ENCODE measurements around the gene STEAP2. TPM values are rescaled to one million over a fixed set of nuclear protein-coding genes. Genes with fewer than 3 reads are reported as not detected.
"Not testable (repeated sequence)": the region's sequence is repeated elsewhere in the genome, so short reads cannot be mapped to it uniquely, and the experiment has no call there.

STEAP2 gene
- total RNA-seq, 1 donor from 2014 or later = 3.3 TPM

DNA sequence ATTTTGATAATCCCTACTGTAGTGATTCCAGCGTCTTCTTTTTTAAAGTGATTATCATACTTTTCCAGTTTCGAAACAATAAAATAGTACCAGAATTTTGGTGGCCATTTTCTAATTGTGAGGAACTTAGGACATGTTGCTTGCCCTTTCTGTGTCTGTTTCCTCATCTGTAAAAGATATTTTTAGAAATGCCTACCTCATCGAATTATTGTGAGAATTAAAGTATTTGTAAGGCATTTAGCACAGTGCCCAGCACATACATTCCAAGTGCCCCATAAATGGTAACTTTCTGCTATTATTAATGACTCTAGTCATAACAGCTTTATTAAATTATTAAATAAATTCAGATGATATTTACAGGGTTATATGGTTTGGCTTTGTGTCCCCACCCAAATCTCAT lies 37.2 kb downstream of the STEAP2 start:
- no peak for DNase-seq (ENCODE audit: extremely low spot score, unreplicated experiment)
- Mint-ChIP-seq H3K4me3 (no peak overlapping the region), H3K27me3 (peaks cover 24% of the 10 kb centered on the region), H3K4me1 (ENCODE audit: unreplicated experiment) (peaks cover 24% of the 10 kb centered on the region), H3K36me3 (no peaks in the 10 kb centered on the region), H3K9me3 (peaks cover 1% of the 10 kb centered on the region), H3K27ac (no peak overlapping the region)
- TF ChIP-seq, protein P1, sequence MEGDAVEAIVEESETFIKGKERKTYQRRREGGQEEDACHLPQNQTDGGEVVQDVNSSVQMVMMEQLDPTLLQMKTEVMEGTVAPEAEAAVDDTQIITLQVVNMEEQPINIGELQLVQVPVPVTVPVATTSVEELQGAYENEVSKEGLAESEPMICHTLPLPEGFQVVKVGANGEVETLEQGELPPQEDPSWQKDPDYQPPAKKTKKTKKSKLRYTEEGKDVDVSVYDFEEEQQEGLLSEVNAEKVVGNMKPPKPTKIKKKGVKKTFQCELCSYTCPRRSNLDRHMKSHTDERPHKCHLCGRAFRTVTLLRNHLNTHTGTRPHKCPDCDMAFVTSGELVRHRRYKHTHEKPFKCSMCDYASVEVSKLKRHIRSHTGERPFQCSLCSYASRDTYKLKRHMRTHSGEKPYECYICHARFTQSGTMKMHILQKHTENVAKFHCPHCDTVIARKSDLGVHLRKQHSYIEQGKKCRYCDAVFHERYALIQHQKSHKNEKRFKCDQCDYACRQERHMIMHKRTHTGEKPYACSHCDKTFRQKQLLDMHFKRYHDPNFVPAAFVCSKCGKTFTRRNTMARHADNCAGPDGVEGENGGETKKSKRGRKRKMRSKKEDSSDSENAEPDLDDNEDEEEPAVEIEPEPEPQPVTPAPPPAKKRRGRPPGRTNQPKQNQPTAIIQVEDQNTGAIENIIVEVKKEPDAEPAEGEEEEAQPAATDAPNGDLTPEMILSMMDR (conservative IDR thresholded peaks at IDR 0.05) = no peak

DNA sequence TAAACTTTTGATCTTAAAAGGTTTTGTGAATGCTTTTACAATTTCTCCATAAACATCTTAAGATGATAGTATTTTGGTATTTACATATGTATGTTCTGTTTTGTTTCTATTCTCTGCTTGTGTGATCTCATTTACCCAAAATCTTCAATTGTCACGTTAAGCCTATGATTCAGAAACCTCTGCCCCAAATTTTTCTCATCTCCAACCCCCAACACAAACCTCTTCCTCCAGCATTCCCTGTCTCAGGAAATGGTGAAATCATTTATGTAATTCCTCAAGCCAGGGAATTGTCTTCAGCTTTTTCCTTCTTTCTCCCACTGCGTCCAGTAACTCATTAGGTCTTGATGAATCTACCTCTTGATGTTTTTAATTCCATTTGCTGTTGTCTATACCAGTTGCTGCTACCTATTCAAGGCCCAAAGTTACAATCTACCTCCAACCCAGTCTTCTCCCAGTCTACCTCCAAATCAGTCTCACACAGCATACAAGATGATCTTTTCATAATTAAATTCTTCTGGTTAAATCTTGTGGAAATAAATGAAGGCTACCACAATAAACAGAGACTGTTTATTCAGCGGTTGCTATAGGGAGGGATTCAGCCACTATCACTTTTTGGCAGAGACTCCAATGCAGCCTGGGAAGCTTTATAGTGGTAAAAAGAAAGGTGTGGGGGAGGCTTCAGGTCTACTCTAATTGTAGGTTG lies 39.2 kb downstream of the STEAP2 start:
- TF ChIP-seq, protein P1 (conservative IDR thresholded peaks at IDR 0.05) = no peak
- Mint-ChIP-seq H3K36me3 (peaks cover 1% of the 10 kb centered on the region), H3K4me1 (ENCODE audit: unreplicated experiment) (peaks cover 8% of the 10 kb centered on the region), H3K27me3 (peaks cover 12% of the 10 kb centered on the region), H3K4me3 (no peak overlapping the region), H3K27ac (no peak overlapping the region), H3K9me3 (peaks cover 4% of the 10 kb centered on the region)
- DNase-seq (ENCODE audit: extremely low spot score, unreplicated experiment) = no peak

DNA sequence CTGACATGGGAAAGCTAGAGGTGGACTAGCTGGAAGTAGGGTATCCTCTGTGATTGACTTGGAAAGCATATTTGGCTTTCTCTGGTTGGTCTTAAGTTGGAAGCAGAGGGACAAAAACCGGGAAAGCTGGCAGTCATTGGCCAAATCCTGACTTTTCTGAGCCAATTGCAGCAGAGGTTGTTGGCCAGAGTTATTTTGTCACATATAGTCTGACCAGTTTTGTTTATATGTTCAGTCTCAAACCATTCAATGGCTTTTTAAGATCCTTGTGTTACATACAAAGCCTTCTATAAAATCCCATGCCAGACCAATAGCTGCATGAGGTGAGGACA lies 39.7 kb downstream of the STEAP2 start:
- H3K27me3 Mint-ChIP-seq = peaks cover 6% of the 10 kb centered on the region
- TF ChIP-seq, protein P1 (conservative IDR thresholded peaks at IDR 0.05) = no peak
- H3K9me3 Mint-ChIP-seq = peaks cover 4% of the 10 kb centered on the region
- no peak overlapping the region for H3K4me3 Mint-ChIP-seq
- peaks cover 3% of the 10 kb centered on the region for H3K4me1 Mint-ChIP-seq (ENCODE audit: unreplicated experiment)
- no peak for DNase-seq (ENCODE audit: extremely low spot score, unreplicated experiment)
- no peak overlapping the region for H3K27ac Mint-ChIP-seq
- peaks cover 4% of the 10 kb centered on the region for H3K36me3 Mint-ChIP-seq

DNA sequence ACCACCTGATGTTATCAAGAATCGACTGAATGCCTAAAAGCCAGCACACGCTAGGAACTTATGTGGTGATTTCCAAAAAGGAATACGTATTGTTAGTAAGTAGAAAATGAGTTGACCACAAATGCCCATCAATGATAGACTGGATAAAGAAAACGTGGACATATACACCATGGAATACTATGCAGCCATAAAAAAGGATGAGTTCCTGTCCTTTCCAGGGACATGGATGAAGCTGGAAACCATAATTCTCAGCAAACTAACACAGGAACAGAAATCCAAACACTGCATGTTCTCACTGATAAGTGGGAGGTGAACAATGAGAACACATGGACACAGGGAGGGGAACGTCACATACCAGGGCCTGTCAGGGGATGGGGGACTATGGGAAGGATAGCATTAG lies 44.5 kb downstream of the STEAP2 start:
- H3K36me3 Mint-ChIP-seq; H3K27ac Mint-ChIP-seq; H3K9me3 Mint-ChIP-seq; H3K27me3 Mint-ChIP-seq; H3K4me3 Mint-ChIP-seq; DNase-seq (ENCODE audit: extremely low spot score, unreplicated experiment); H3K4me1 Mint-ChIP-seq (ENCODE audit: unreplicated experiment): not testable (repeated sequence)

DNA sequence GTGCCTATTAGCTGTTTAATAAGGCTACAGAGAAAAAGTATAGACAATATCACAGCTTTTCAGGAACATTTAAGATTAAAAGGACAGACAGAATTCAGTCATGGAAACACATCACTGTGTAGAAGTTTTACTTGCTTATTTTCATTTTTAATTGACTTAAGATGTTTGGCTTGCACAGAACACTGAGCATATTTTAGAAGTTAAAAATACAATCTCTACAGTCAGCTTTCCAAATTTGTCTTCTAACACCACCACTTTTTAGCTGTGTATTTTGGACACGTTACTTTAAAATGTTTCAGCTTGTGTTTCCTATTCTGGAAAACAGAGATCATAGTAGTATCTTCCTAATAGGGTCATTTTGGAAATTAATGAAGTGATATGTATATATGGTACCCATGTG lies 45.2 kb downstream of the STEAP2 start:
- no peak overlapping the region for H3K27ac Mint-ChIP-seq
- H3K4me3 Mint-ChIP-seq = no peak overlapping the region

DNA sequence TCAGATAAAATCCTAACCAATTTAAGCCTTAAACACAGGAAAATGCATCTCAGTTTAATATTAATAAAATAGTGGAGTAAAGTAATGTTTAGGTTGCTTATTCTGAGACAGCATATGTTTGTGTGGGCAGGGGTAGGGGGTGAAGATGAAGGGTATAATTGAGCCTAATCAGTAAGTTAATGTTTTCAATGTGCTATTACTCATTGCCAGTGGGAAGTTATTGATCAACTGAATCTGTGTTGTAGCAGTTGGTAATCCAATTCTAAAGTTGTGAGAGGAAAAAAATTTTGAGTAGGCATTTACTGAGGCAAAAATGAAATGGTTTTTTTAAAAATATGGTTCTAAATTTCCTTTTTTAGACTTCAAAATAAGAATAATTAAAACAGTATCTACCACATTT lies 49.9 kb downstream of the STEAP2 start:
- H3K27me3 Mint-ChIP-seq = no peaks in the 10 kb centered on the region
- no peaks in the 10 kb centered on the region for H3K36me3 Mint-ChIP-seq
- H3K4me1 Mint-ChIP-seq (ENCODE audit: unreplicated experiment) = no peaks in the 10 kb centered on the region
- no peak overlapping the region for H3K4me3 Mint-ChIP-seq
- TF ChIP-seq, protein P1 (conservative IDR thresholded peaks at IDR 0.05) = no peak
- no peak overlapping the region for H3K27ac Mint-ChIP-seq
- no peaks in the 10 kb centered on the region for H3K9me3 Mint-ChIP-seq
- no peak for DNase-seq (ENCODE audit: extremely low spot score, unreplicated experiment)

More for the DNA sequence above, 45.2 kb downstream of the STEAP2 start:
- Mint-ChIP-seq H3K9me3 (peaks cover 4% of the 10 kb centered on the region), H3K27me3 (no peaks in the 10 kb centered on the region), H3K36me3 (peaks cover 4% of the 10 kb centered on the region), H3K4me1 (ENCODE audit: unreplicated experiment) (no peaks in the 10 kb centered on the region)
- DNase-seq (ENCODE audit: extremely low spot score, unreplicated experiment) = no peak
- TF ChIP-seq, protein P1 (conservative IDR thresholded peaks at IDR 0.05) = no peak

Measured in type B pancreatic cell (in vitro differentiated cells).